K562 (cell line): Measurements from ENCODE around the gene DPY19L1. TPM values are rescaled to one million over a fixed set of nuclear protein-coding genes. Genes with fewer than 3 reads are reported as not detected.
A peak's percentile ranks its signal among the peaks of the same experiment; 100 is the strongest.

ENCODE experiments used
- ATAC-seq: fragments of 200-7000 bp; cut with Tn5 transposase; 3 replicates; pipeline ENCODE4 v1.9.1; 2020; ENCODE audit warnings: moderate library complexity
- BruUV-seq: library from RNA; stranded (reverse); fragments of 400-500 nt; replicated peaks from 2 replicates; lab custom pipeline; 2021; lab: Mats Ljungman, UMichigan
- CTCF ChIA-PET: fragments of 300-600 bp; formaldehyde crosslinking; extraction: SDS; loops from one replicate; lab custom pipeline; 2021; ENCODE audit warnings: low intra/inter-chr PET ratio; lab: Yijun Ruan, JAX
- POLR2A ChIA-PET: fragments of 300-600, 350-650 bp; sonication (Branson Sonifier 250); formaldehyde crosslinking; extraction: SDS; loops from one replicate; lab custom pipeline; 2021; ENCODE audit warnings: antibody characterized with exemption, inconsistent platforms; lab: Yijun Ruan, JAX
- DNase-seq, 4 experiments: peaks; one replicate each; pipeline versions ENCODE4 v3.0.0 to v3.0.0-alpha.2; 2011 to 2018; ENCODE audit warnings: low spot score in 3 of 4, mixed read lengths in 3 of 4; ENCODE audit errors: extremely low read depth in 1 of 4
- FAIRE-seq: peaks from 2 replicates; lab custom pipeline; 2011; peaks lifted over from hg19 to GRCh38; lab: Jason Lieb, UNC
- H2AFZ ChIP-seq: 2 replicates; pipeline ENCODE4 v1.6.0; 2011; ENCODE audit warnings: low read depth, low read length, control low read depth, inconsistent platforms
- H3K27ac ChIP-seq: fragments of 200-600 bp; 3 replicates; pipeline ENCODE4 v1.8.0; 2011; ENCODE audit warnings: low read depth, mild to moderate bottlenecking, control low read depth, inconsistent platforms, low read length, moderate library complexity, mixed read lengths; ENCODE audit errors: extremely low read depth
- H3K27me3 ChIP-seq, 2 experiments: fragments of 300-600 bp in 1 of 2; 2 replicates in 1 of 2; 3 replicates in 1 of 2; pipeline versions ENCODE4 v1.6.0 to v1.8.0; 2011; ENCODE audit warnings: inconsistent platforms in 2 of 2, low read length in 2 of 2, mild to moderate bottlenecking in 1 of 2, mixed read lengths in 1 of 2, moderate library complexity in 1 of 2; ENCODE audit not compliant: control insufficient read depth in 2 of 2, insufficient read depth in 2 of 2
- H3K36me3 ChIP-seq: fragments of 300-600 bp; 3 replicates; pipeline ENCODE4 v1.8.0; 2011; ENCODE audit warnings: mild to moderate bottlenecking, low read length, inconsistent platforms; ENCODE audit not compliant: control insufficient read depth, insufficient read depth
- H3K4me1 ChIP-seq, 2 experiments: fragments of 200-600 bp in 1 of 2; replicated peaks in 1 of 2; 2 replicates in 1 of 2; 3 replicates in 1 of 2; pipeline versions ENCODE4 v1.5.1 to v1.8.0; 2011; ENCODE audit warnings: inconsistent platforms in 2 of 2, low read length in 2 of 2, mild to moderate bottlenecking in 1 of 2, mixed read lengths in 1 of 2, moderate library complexity in 1 of 2; ENCODE audit not compliant: control insufficient read depth in 2 of 2, insufficient read depth in 2 of 2
- H3K4me2 ChIP-seq: 2 replicates; pipeline ENCODE4 v1.6.1; 2011; ENCODE audit warnings: low read length, control low read depth, inconsistent platforms, mixed read lengths; ENCODE audit not compliant: insufficient read depth
- H3K4me3 ChIP-seq: fragments of 200-600 bp; sonication (generic), shearing (Covaris generic); 2 replicates; pipeline ENCODE4 v1.5.1; 2016; ENCODE audit warnings: control low read depth, inconsistent platforms
- H3K79me2 ChIP-seq: fragments of 200-600 bp; 3 replicates; pipeline ENCODE4 v1.8.0; 2011; ENCODE audit warnings: low read length, inconsistent platforms; ENCODE audit not compliant: control insufficient read depth, insufficient read depth
- H3K9ac ChIP-seq, 2 experiments: 2 replicates each; pipeline versions ENCODE4 v1.6.0 to v1.6.1; 2011; ENCODE audit warnings: low read depth in 2 of 2, low read length in 2 of 2, control low read depth in 1 of 2, inconsistent platforms in 1 of 2, mild to moderate bottlenecking in 1 of 2, mixed read lengths in 1 of 2; ENCODE audit not compliant: insufficient read depth in 1 of 2
- H3K9me1 ChIP-seq: one replicate; pipeline ENCODE4 v1.6.0; 2011; ENCODE audit warnings: inconsistent platforms, mild to moderate bottlenecking, low read length, moderate library complexity; ENCODE audit not compliant: control insufficient read depth, insufficient read depth
- H3K9me3 ChIP-seq: replicated peaks from 2 replicates; pipeline ENCODE4 v1.5.1; 2011; ENCODE audit warnings: low read depth, low read length, inconsistent platforms; ENCODE audit not compliant: control insufficient read depth, insufficient read depth
- H4K20me1 ChIP-seq: replicated peaks from 2 replicates; pipeline ENCODE4 v1.6.1; 2011; ENCODE audit warnings: low read length, inconsistent platforms, mixed read lengths; ENCODE audit not compliant: control insufficient read depth, insufficient read depth
- MTA2 ChIP-seq: fragments of 450-650 bp; IDR thresholded peaks from 2 replicates; pipeline ENCODE4 v1.6.1; 2016; ENCODE audit warnings: low read depth
- MTF1 ChIP-seq: fragments of 250-450 bp; sonication (Bioruptor Pico); IDR thresholded peaks from 2 replicates; pipeline ENCODE4 v1.9.0; 2021; ENCODE audit warnings: moderate library complexity, mild to moderate bottlenecking, inconsistent platforms, borderline replicate concordance
- ZFP36 ChIP-seq: fragments of 150-350 bp; IDR thresholded peaks from 2 replicates; pipeline ENCODE4 v1.6.1; 2018; ENCODE audit warnings: low read length, low read depth; ENCODE audit not compliant: partially characterized antibody
- WGBS: fragments of 100-300 bp; shearing (Covaris generic); methylation state at CpG from one replicate; pipeline ENCODE4 v1.1.6; 2016; ENCODE audit warnings: low coverage, mixed read lengths; ENCODE audit not compliant: insufficient coverage; ENCODE audit errors: missing lambda C conversion rate; 5-methylcytosine and 5-hydroxymethylcytosine counted together
- in situ Hi-C: fragments of 300-500 bp; cut with MboI; formaldehyde crosslinking; loops from 4 replicates; pipeline ENCODE4 v1.15.0; 2018; ENCODE audit warnings: inconsistent platforms, mixed read lengths
- intact Hi-C: fragments of 100-400 bp; cut with micrococcal nuclease; formaldehyde crosslinking; loops from 2 replicates; pipeline ENCODE4 v1.14.2; 2022
- polyA plus RNA-seq, 8 experiments: library from polyadenylated mRNA; depleted of rRNA in 4 of 8; stranded (reverse) in 5 of 8; unstranded in 3 of 8; fragments of >200 nt; fragmentation: Nextera tagmentation in 2 of 8; fragmentation: Illumina TruSeq in 1 of 8; extraction: Ambion mirVana in 2 of 8; extraction: Trizol in 1 of 8; gene quantifications; 2 replicates each; pipeline versions ENCODE4 v1.2.1 to v1.2.3, GENCODE V29; 2011 to 2014; ENCODE audit warnings: inconsistent platforms in 1 of 8, missing spikeins in 1 of 8
- total RNA-seq, 7 experiments: library from RNA; depleted of rRNA in 6 of 7; stranded (reverse); fragments of >200 nt in 6 of 7; fragmentation: Illumina TruSeq in 2 of 7; extraction: Trizol in 2 of 7; gene quantifications; 2 replicates each; pipeline versions ENCODE4 v1.2.1 to v1.2.3, GENCODE V29; 2011 to 2021; ENCODE audit warnings: low replicate concordance in 1 of 7
- TF ChIP-seq, protein P1 (sequence below): sonication (generic); formaldehyde crosslinking; IDR thresholded peaks from 2 replicates; pipeline ENCODE4 v1.8.0; 2022; ENCODE audit warnings: mild to moderate bottlenecking, low read depth, missing genetic modification reagents
- TF ChIP-seq, protein P2 (sequence below): sonication (generic); formaldehyde crosslinking; IDR thresholded peaks from 2 replicates; pipeline ENCODE4 v1.5.0; 2020; ENCODE audit warnings: missing genetic modification reagents

The DPY19L1 gene
- total and polyA plus RNA-seq, 9 of the 15 experiments (the other 6 are each of a cell fraction or from before 2014, with no cell fraction given), result 4.0 to 34.3 (median 22.1) TPM

DNA sequence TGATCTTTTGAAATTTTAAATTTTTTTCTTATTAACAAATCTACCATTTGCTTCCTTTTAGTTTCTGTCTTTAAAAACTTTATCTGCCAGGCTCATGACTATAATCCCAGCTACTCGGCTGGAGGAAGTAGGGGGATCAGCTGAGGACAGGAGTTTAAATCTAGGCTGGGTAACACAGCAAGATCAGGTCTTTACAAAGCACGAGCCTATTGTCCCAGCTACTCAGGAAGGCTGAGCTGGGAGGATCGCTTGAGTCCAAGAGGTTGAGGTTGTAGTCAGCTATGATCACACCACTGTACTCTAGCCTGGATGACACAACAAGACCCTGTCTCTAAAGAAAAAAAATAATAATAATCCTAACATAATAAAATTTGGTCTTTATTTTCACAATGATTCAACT is 17.5 kb downstream of the DPY19L1 start:
- H3K4me2 ChIP-seq, result no peak overlapping the region
- DNase-seq, result peak in 1 of 4 experiments; percentile 40
- TF ChIP-seq, protein P1, sequence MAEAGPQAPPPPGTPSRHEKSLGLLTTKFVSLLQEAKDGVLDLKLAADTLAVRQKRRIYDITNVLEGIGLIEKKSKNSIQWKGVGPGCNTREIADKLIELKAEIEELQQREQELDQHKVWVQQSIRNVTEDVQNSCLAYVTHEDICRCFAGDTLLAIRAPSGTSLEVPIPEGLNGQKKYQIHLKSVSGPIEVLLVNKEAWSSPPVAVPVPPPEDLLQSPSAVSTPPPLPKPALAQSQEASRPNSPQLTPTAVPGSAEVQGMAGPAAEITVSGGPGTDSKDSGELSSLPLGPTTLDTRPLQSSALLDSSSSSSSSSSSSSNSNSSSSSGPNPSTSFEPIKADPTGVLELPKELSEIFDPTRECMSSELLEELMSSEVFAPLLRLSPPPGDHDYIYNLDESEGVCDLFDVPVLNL, result no peak
- TF ChIP-seq MTA2 (no peak), MTF1 (CRISPR knock-in tag) (no peak), ZFP36 (peak; percentile 39)
- TF ChIP-seq, protein P2, sequence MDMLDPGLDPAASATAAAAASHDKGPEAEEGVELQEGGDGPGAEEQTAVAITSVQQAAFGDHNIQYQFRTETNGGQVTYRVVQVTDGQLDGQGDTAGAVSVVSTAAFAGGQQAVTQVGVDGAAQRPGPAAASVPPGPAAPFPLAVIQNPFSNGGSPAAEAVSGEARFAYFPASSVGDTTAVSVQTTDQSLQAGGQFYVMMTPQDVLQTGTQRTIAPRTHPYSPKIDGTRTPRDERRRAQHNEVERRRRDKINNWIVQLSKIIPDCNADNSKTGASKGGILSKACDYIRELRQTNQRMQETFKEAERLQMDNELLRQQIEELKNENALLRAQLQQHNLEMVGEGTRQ (CRISPR knock-in tag), result no peak
- H3K27ac ChIP-seq, result 0 out of 3 replicates have a peak overlapping the region, but pooled peaks have one; percentile 15
- FAIRE-seq, result peak; percentile 76
- H3K9me1 ChIP-seq, result no peaks in the 10 kb centered on the region
- H4K20me1 ChIP-seq, result no peaks in the 10 kb centered on the region
- BruUV-seq, result no TSS peak
- peaks cover 11 to 12% of the 10 kb centered on the region in 2 experiments for H3K4me1 ChIP-seq
- CTCF ChIA-PET, result no interaction called here
- intact Hi-C loops, result no loop called here
- H3K9ac ChIP-seq, result peak overlapping the region; percentile 3 to 63; a peak in 2 of 4 replicates
- peak; percentile 79 for ATAC-seq
- peaks cover 35% of the 10 kb centered on the region for H3K79me2 ChIP-seq
- no peaks in the 10 kb centered on the region for H3K9me3 ChIP-seq
- POLR2A ChIA-PET, result interaction anchor here (0.5 to 1.3 kb wide), 2 partner anchors 13 to 25 kb away, joined by 3 read pairs; no protein-coding TSS in a partner anchor
- WGBS, result 8% methylated on average over 3 of the region's 3 CpGs
- in situ Hi-C loops, result no loop called here
- H2AFZ ChIP-seq, result no peak overlapping the region
- H3K4me3 ChIP-seq, result no peak overlapping the region
- no peaks in the 10 kb centered on the region for H3K27me3 ChIP-seq
- peaks cover 7% of the 10 kb centered on the region; the same call in 1 of the 3 replicates for H3K36me3 ChIP-seq
